IPS-18c (cell line): ENCODE measurements around the gene INO80.

Experiments
- H3K4me3 ChIP-seq: 2 replicates; pipeline ENCODE4 v1.7.0; 2013; ENCODE audit warnings: low read depth, mild to moderate bottlenecking, low read length, moderate library complexity; ENCODE audit not compliant: insufficient read depth
- H3K9me3 ChIP-seq: one replicate; pipeline ENCODE4 v1.6.1; 2013; ENCODE audit warnings: mild to moderate bottlenecking, low read length, moderate library complexity; ENCODE audit not compliant: control insufficient read depth, insufficient read depth

INO80 gene

DNA sequence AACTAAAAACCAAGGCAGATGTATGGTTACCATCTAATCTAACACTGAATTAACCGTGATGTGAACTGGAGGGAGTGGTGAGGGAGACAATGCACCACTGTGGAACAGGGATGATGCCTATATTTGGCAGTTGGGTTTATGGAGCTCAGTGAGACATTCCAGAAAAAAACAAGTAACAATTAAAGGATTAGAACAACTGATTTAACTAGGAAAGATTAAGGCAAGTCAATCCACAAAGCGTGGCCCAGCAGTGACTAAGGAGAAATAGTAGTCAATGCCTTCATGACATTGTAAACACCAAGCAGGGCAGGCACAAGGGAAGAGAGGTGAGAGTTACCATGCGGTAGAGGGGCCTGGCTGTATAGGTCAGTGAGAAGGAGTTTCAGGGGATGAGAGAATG is 124.7 kb downstream of the INO80 start:
- Histone ChIP-seq H3K4me3 (no peak overlapping the region), H3K9me3 (no peaks in the 10 kb centered on the region)

DNA sequence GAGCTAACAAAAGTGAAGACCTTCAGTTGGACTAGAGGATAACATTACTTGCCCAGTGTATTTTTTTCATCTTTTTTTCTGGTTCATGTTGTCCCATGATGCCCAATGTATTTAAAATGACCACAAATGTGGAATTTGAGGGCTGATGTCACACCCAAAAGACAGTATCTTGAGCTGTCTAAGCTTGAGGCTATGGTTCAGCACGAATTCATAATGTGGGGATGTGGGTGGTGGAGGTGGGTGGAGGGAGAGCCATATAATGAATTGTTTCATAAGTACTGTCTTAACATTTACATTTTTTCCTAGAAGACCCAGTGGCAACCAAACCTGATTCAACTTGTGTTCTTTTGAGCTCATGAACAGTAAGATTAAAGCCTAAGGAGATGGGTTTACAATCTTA is 125.3 kb downstream of the INO80 start:
- Histone ChIP-seq H3K9me3 (no peaks in the 10 kb centered on the region), H3K4me3 (no peak overlapping the region)

DNA sequence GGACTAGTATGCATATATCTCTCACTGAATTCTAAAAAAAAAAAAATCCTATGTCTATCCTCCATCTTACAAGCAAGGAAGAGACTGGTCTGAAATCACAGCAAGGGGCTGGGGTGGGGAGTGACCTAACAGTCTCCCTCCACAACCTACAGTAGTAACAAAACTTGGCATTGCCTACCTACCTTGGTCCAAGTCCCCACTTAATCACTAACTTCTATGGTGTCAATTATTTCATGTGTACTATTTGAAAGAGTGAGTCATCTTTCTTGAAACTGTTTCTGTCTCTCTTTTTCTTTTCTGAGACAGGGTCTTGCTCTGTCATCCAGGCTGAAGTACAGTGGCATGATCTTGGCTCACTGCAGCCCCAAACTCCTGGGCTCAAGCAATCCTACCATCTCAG is 126.0 kb downstream of the INO80 start:
- Histone ChIP-seq H3K9me3 (no peaks in the 10 kb centered on the region), H3K4me3 (no peak overlapping the region)

DNA sequence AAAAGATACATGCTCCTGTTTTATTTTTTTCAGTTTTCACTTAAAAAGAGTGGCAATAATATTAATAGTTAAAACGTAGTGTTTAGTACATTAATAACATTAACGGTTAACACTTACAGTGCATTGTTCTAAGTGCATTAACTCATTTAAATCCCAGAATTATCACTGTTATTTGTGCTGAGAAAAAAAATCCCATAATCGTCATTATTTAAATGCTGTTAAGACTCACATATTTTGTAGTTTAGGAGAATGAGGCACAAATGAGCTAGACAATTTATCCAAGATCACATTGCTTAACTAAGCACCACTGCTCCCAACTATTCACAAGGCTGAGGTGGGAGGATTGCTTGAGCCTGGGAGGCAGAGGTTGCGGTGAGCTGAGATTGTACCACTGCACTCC is 127.9 kb downstream of the INO80 start:
- no peak overlapping the region for H3K4me3 ChIP-seq
- H3K9me3 ChIP-seq = no peaks in the 10 kb centered on the region

DNA sequence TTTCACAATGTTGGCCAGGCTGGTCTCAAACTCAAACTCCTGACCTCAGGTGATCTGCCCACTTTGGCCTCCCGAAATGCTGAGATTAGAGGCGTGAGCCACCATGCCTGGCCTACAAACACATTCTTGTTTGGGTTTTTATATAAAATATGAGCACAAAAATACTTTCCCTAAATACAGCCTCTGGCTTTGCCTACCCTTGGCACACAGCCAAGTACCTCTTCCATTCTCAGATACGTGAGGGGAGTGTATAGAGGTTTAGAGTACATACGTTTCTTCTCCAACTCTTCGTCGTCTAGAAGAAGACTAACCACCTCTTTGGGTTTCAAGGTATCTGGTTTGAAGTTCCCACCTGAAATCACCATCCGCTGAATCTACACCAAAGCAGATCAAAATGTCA is 129.3 kb downstream of the INO80 start:
- Histone ChIP-seq H3K9me3 (no peaks in the 10 kb centered on the region), H3K4me3 (no peak overlapping the region)

DNA sequence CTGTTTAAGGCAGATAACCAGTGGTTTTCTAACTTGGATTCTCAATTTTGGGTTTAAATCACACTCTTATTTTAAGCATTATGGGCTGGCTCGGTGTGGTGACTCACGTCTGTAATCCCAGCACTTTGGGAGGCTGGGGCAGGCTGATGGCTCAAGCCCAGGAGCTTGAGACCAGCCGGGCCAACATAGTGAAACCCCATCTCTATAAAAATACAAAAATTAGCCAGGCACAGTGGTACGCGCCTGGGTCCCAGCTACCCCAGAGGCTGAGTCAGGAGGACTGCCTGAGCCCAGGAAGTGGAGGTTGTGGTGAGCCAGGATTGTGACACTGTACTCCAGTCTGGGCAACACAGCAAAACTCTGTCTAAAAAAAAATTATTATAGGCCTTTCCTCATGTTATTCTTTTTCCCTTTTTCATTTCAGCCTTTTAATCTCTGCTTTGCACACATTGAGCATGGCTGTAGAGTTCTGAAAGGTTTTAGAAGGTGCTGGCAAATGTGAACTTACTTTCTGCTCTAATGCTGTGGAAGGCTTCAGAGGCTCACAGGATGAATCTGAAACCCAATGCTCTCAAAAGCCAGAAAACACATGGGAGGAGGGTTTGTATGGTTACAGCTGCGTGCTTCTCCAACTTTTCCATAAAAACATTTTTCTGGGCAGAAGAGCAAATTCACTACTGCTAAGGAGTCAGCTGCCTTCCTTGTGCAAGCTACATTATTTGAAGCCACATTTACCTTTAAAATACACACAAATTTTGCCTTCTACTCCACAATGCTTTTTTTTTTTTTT is 130.3 kb downstream of the INO80 start:
- no peak overlapping the region for H3K4me3 ChIP-seq

DNA sequence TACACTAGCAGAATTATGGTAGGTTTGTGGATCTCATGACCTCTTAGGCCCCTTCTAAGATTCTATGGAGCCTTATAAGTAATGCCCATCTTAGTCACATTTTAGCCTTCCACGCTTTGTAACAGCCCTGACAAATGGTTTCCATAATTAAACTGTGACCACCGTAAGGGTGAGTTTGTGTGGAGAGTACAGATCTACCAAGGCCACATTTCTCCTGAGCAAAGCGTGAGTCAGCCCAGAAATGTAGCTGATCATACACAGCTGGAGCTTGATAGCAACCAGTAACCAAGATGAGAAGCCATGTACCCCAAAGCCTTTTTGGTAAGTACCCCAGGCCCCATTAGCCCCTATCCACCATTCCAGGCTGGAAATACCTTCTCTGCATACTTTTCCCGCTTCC is 131.1 kb downstream of the INO80 start:
- Histone ChIP-seq H3K9me3 (no peaks in the 10 kb centered on the region), H3K4me3 (no peak overlapping the region)

More for the DNA sequence above, 130.3 kb downstream of the INO80 start:
- no peaks in the 10 kb centered on the region for H3K9me3 ChIP-seq

DNA sequence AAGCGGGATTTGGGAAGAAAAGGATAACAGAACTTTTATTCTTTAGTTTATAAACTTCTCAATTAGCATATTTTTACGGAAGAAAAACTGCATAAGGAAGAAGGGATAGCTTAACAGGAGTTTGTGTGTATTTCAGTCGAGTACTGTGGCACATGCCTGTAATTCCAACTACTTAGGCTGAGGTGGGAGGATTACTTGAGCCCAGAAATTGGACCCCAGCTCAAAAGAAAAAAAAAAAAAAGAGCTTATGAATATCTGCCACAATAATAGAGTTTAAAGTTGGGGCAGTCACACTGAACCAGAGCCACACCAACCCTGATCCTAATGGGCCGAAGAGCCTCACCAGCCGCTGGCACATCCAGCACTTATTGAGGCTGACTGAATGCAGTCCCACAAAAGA is 131.7 kb downstream of the INO80 start:
- no peak overlapping the region for H3K4me3 ChIP-seq

DNA sequence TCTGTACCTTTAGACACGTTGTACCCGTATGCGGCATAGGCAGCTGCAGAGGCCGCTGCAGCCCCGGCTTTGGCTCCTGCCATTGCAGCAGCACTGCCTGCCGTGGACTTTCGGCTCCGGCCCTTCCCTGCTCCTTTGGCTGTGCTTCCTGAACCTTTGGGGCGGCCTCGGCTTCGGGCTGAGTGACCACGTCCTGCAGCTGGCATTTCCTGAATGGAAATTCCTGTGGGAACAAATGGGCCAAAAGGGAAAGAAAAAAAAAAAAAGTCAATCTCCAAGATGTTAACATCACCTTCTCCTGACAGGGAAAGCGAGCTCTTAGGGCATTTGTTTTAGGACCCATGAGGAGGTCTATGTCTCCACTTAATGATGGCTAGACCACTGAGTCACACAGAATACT is 133.2 kb downstream of the INO80 start:
- H3K9me3 ChIP-seq = no peaks in the 10 kb centered on the region
- H3K4me3 ChIP-seq = no peak overlapping the region

More for the DNA sequence above, 131.7 kb downstream of the INO80 start:
- H3K9me3 ChIP-seq = no peaks in the 10 kb centered on the region

DNA sequence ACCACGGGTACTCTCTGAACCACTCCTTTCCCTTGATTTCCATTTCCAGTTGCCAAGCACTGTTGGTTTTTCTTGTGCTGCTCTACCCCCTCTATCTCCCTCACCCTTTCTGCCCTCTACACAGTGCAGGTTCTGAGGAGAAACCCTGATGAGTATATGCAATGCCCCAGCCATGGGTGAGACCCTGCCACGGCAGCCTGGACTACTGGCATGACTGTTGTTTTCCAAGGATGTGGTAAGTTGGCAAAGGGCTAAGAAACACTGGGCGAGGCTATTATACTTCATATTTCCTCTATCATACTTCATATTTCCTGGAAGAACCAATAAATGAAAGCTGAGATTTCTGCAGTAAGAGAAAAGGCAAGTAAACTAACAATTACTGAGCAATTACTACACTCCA is 134.9 kb downstream of the INO80 start:
- Histone ChIP-seq H3K9me3 (no peaks in the 10 kb centered on the region), H3K4me3 (no peak overlapping the region)

DNA sequence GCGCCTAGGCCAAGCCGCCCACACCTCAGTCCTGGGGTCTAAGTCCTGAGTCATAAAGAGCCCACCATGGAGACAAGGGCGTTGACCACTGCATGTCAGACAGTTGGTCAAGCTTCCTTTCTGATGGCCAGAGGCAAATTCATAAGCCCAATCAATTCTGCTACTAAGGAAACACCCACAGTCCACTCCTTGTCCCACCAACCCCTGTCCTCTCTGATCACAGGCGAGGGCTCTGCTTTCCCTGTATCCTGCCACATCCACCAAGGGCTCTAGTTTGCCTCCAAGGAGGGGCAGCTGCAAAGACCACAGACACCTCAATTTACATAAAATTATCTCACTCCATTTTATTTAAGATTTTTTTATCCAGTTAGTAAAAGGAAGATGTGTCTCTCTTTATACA is 137.5 kb downstream of the INO80 start:
- H3K9me3 ChIP-seq = no peaks in the 10 kb centered on the region
- H3K4me3 ChIP-seq = no peak overlapping the region

DNA sequence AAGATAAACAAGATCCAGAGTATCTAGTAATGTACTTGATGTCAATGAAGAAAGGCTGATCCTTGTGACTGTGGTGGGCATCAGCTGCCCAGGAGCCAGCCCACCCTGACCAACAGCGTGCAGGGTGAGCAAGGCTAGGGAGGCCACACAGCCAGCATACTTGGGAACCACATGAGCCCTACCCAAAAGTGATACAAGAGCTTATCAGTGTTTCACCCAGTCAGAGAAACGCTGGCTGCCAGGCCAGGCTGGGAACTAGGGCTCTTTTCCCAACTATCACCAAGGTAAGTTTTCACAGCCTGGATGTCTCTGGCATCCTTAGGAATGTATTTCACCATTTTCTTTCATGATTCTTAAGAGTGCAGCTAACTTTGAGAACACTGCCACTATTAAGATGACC is 137.9 kb downstream of the INO80 start:
- Histone ChIP-seq H3K4me3 (no peak overlapping the region), H3K9me3 (no peaks in the 10 kb centered on the region)

DNA sequence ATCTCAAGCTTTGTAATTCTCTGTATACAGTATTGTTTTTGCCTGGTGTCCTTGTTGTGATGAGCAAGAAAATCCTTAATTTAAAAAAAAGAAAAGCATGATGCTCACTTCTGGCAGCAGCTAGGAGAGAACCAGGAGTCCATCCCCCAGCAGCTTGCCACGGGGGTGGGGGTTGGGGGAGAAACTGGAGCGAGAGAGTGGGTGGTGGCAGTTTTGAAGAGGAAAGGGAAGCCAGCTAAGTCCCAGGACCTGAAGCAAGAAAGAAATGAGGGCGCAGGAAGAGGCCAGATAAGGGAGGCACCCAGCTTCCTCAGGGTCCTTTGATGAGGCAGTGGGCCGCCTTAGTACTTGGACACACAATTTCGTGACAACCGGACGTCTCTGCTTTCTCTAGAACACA is 139.3 kb downstream of the INO80 start:
- no peaks in the 10 kb centered on the region for H3K9me3 ChIP-seq

DNA sequence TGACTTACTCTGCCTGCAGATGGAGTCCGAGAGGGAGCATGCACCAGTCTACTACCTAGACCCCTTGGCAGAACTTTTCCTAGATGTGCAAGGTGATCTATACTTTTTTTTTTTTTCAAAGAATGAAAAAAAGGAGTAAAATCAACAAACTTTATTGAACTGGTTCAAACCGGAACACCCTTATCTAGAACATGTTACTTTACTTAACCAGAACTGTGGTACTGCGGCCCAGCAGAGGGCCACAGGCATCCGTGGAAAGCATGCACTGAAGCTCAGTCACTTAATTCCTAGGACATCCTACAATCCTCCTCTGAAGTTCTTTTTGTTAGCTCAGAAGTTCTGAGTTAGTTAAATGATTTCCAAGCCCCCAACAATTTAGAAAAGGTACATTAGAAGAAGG is 141.2 kb downstream of the INO80 start:
- Histone ChIP-seq H3K4me3 (no peak overlapping the region), H3K9me3 (no peaks in the 10 kb centered on the region)

More for the DNA sequence above, 139.3 kb downstream of the INO80 start:
- no peak overlapping the region for H3K4me3 ChIP-seq

DNA sequence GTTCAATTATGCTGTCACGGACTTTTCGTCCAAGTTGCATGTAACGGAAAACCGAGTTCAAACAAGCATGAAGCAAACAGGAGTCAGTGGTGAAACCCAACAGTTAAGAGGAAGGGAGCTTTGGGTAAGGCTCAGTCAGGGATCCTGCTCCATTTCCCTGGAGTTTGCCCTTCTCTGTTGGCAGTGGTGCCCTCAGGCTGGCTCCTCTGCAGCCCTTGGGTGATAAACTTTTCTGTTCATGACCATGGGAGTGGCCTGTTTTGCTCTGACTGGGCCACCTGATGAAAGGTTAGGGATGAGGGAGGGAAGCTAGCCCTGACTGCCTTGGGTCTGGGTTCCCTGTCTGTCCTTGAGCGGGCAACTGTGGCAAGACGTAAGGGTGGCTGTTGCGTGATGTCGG is 146.7 kb downstream of the INO80 start:
- Histone ChIP-seq H3K9me3 (no peaks in the 10 kb centered on the region), H3K4me3 (no peak overlapping the region)

DNA sequence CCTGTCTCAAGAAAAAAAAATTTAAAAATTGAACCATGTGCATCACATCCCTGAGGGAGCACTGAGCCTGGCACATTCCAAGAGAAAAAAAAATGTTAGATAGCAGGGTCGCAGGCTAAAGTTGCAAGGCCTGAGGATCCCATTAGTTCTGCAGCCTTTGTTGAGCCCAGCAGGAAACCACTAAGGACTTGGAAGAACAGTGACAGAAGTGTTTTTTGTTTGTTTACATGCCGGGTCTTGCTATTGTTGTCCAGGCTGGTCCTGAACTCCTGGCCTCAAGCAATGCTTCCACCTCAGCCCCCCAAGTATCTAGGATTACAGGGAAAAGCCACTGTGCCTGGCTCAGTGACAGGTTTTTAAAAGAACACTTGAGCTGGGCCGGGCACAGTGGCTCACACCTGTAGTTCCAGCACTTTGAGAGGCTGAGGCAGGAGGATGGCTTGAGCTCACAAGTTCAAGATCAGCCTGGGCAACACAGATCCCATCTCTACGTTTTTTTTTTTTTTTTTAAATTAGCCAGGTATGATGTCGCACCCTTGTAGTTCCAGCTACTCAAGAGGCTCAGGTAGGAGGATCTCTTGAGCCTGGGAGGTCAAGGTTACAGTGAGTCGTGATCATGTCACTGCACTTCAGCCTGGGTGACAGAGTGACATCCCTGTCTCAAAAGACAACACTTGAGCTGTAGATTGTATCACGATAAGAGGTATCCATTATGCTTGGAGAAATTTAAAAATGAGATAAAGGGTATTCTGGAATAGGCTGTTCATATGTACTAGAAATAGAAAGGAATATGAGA is 147.6 kb downstream of the INO80 start:
- Histone ChIP-seq H3K9me3 (no peaks in the 10 kb centered on the region), H3K4me3 (no peak overlapping the region)

DNA sequence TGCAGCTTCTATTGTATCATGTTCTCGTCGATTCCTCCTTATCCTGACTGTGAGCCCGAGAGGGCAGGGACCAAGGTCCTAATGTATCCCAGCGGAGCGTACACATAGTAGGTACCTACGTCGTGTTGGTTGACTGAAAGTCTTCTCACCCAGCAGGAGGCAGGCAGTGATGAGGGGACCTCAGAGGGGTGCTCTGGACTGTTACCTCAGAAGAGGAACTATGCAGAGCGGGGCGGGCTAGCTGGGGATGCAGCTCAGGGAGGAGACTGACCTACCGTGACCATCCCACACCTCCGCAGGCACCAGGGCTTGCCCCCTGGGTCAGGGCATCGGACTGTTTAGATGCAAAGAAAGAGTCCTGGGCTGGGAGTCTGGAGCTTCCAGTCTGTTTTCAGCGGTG is 151.4 kb downstream of the INO80 start:
- Histone ChIP-seq H3K9me3 (no peaks in the 10 kb centered on the region), H3K4me3 (no peak overlapping the region)

DNA sequence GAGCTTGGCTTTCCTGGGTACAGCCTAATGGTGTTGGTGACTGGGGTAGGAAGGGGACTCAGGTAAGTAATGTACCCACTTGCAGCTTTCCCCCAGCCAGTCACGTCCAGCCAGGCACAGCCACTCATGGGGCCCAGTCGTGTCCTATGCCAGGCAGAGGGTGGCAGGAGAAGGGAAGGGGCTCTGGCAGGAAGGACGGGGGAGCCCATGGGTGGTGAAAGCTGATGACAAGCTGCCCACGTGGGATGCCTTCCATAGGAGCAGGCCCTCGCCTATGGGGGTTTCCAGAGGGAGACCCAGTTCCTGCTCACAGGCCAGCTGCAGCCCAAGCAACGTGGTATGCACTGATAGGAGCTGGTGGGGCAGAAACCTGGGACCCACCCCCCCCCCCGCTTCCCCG is 152.1 kb downstream of the INO80 start:
- no peak overlapping the region for H3K4me3 ChIP-seq
- no peaks in the 10 kb centered on the region for H3K9me3 ChIP-seq
